ENCODE data around the gene GNAL. TPM values are rescaled to one million over a fixed set of nuclear protein-coding genes. Genes with fewer than 3 reads are reported as not detected.

GNAL gene
- total and polyA plus RNA-seq, 2 of the 4 experiments (the other 2 are of a cell fraction): 0.15 to 0.36 TPM

GRCh38 chr18:11794195-11794594, 105.1 kb downstream of the GNAL start:
- no peak for DNase-seq
- Histone ChIP-seq H3K4me2 (ENCODE audit: low read depth, low read length) (no peak overlapping the region), H2AK9ac (replicated peaks; ENCODE audit: low read depth, low read length, poor library complexity) (no peak overlapping the region), H2BK120ac (ENCODE audit: low read depth, low read length) (no peak overlapping the region), H2BK15ac (ENCODE audit: low read depth, low read length) (no peak overlapping the region), H3K4me3 (ENCODE audit: insufficient read depth, low read depth, low read length) (no peak overlapping the region), H3K18ac (ENCODE audit: low read depth, low read length) (no peak overlapping the region), H3K4me1 (ENCODE audit: control insufficient read depth, insufficient read depth, low read length) (peaks cover 4% of the 10 kb centered on the region; the same call in 1 of the 2 replicates), H4K8ac (ENCODE audit: low read depth in 2 of 2, low read length in 2 of 2) (no peak overlapping the region), H2BK20ac (ENCODE audit: low read depth, low read length) (no peak overlapping the region), H3K9me3 (ENCODE audit: control insufficient read depth, insufficient read depth, low read length) (no peaks in the 10 kb centered on the region), H3K36me3 (ENCODE audit: control insufficient read depth, insufficient read depth, low read length) (no peaks in the 10 kb centered on the region), H3K27ac (ENCODE audit: insufficient read depth, low read length) (no peak overlapping the region), H3K56ac (ENCODE audit: extremely low read depth, insufficient read depth, low read length) (no peak overlapping the region), H4K5ac (ENCODE audit: low read depth, low read length) (no peak overlapping the region), H3K79me1 (ENCODE audit: low read depth in 1 of 2, low read length in 2 of 2) (no peaks in the 10 kb centered on the region), H4K91ac (ENCODE audit: insufficient read depth, low read depth, low read length) (no peak overlapping the region), H3K4ac (ENCODE audit: low read depth, low read length) (no peak overlapping the region), H3K9me1 (ENCODE audit: insufficient read depth, low read length) (no peaks in the 10 kb centered on the region), H2BK5ac (ENCODE audit: low read depth, low read length, poor library complexity, severe bottlenecking) (no peak overlapping the region), H3K9ac (ENCODE audit: low read depth, low read length) (no peak overlapping the region), H2AFZ (replicated peaks; ENCODE audit: low read length, poor library complexity) (no peak overlapping the region), H4K20me1 (ENCODE audit: insufficient read depth, low read length) (no peaks in the 10 kb centered on the region), H2AK5ac (ENCODE audit: low read depth, low read length) (no peak overlapping the region), H3K27me3 (ENCODE audit: control insufficient read depth, insufficient read depth, low read length) (peaks cover 2% of the 10 kb centered on the region), H3K23ac (ENCODE audit: low read depth, low read length) (no peak overlapping the region), H3K14ac (replicated peaks; ENCODE audit: low read depth, low read length) (no peak overlapping the region)
- ChIA-PET POLR2A (ENCODE audit: unreplicated experiment) (no interaction called here), CTCF (no interaction called here)
- in situ Hi-C loops (cut with MboI; ENCODE audit: low sequenced_read_pairs) (no loop called here), dilution Hi-C loops (cut with HindIII; ENCODE audit: low sequenced_read_pairs, unreplicated experiment) (no loop called here), intact Hi-C loops (cut with micrococcal nuclease) (no loop called here)
- TF ChIP-seq MXI1 (IDR thresholded peaks at IDR 0.05; ENCODE audit: borderline replicate concordance, low read depth, low read length): no peak
- no peak for TF ChIP-seq CTCF (conservative IDR thresholded peaks at IDR 0.05; ENCODE audit: low read depth, low read length)
- no peak for TF ChIP-seq ELK1 (IDR thresholded peaks at IDR 0.05; ENCODE audit: borderline replicate concordance, low read depth, low read length)
- no peak for TF ChIP-seq USF2 (IDR thresholded peaks at IDR 0.05; ENCODE audit: low read depth, low read length)
- no peak for TF ChIP-seq MAZ (IDR thresholded peaks at IDR 0.05; ENCODE audit: borderline replicate concordance, low read depth, low read length)
- no peak for TF ChIP-seq RFX5 (IDR thresholded peaks at IDR 0.05; ENCODE audit: low read depth, low read length)
- no peak for TF ChIP-seq MAFK (IDR thresholded peaks at IDR 0.05; ENCODE audit: low read depth, low read length)
- no peak for TF ChIP-seq RAD21 (IDR thresholded peaks at IDR 0.05; ENCODE audit: low read length)
- no peak for TF ChIP-seq NFE2L2 (IDR thresholded peaks at IDR 0.05; ENCODE audit: low read depth, low read length)
- no peak for TF ChIP-seq SMC3 (IDR thresholded peaks at IDR 0.05; ENCODE audit: low read depth, low read length)
- no TSS peak for BruUV-seq (replicated peaks)
- WGBS, 2 experiments (ENCODE audit: extremely low coverage in 2 of 2, insufficient read length in 1 of 2): no CpG with 5 or more reads among the region's 3 CpGs
- ATAC-seq (ENCODE audit: low read depth): no peak
